Stimulated activated naive CD4-positive, alpha-beta T cell (primary cell): ENCODE measurements around the gene XKR7.
"Not testable (repeated sequence)": the region's sequence is repeated elsewhere in the genome, so short reads cannot be mapped to it uniquely, and the experiment has no call there.

ENCODE experiments used
- DNase-seq, 6 experiments: peaks; one replicate each; lab custom pipeline; 2025; lab: John Stamatoyannopoulos, UW

The XKR7 gene, protein sequence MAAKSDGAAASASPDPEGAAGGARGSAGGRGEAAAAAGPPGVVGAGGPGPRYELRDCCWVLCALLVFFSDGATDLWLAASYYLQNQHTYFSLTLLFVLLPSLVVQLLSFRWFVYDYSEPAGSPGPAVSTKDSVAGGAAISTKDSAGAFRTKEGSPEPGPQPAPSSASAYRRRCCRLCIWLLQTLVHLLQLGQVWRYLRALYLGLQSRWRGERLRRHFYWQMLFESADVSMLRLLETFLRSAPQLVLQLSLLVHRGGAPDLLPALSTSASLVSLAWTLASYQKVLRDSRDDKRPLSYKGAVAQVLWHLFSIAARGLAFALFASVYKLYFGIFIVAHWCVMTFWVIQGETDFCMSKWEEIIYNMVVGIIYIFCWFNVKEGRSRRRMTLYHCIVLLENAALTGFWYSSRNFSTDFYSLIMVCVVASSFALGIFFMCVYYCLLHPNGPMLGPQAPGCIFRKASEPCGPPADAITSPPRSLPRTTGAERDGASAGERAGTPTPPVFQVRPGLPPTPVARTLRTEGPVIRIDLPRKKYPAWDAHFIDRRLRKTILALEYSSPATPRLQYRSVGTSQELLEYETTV

DNA sequence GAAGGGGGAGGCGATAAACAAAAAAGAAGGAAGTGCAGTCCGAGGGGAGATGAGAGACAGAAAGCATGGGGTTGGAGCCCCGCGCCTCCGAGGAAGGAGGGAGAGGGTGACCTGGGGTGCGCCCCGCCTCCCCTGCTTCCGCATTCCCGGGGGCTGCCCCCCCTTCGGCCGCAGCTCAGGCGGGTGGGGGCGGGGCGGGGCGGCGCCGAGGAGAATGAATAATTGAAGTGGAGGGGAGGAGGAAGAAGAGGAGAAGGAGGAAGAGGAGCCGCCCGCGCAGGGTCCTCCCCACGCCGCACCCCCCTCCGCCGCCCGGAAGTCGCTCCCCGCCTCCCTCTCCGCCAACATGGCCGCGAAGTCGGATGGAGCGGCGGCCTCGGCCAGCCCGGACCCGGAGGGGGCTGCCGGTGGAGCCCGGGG, at the start of gene XKR7:
TSS of gene XKR7 (plus strand) at position 322 of the 420 bp plus-strand sequence. CDS start at position 347, 25 bp downstream.
- DNase-seq: no peak

DNA sequence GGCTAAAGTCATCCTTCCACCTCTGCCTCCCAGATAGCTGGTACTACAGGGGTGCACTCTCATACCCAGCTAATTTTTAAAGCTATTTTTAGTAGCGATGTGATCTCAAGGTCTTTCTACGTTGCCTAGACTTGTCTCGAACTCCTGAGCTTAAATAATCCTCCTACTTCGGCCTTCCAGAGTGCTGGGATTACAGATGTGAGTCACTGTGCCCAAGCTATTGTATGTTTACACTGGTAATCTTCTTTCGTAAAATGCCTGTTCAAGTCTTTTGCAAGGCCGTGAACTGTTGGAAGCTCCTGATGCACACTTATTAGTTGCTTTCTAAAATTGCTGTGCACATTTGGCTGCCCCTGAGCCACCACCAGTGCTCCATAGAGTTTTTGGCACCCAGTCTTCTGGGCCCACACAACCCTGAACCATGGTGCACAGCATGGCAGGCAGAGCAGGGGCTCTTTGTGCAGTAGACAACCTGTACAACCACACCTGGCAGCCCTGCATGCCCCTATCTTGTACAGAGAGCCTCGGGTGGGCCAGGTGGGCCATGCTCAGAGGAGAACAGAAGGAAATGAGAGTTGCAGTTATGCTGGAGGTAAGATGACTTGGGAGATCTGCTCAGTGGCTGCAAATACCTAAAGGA, 49.4 kb upstream of the XKR7 start:
- no peak for DNase-seq

DNA sequence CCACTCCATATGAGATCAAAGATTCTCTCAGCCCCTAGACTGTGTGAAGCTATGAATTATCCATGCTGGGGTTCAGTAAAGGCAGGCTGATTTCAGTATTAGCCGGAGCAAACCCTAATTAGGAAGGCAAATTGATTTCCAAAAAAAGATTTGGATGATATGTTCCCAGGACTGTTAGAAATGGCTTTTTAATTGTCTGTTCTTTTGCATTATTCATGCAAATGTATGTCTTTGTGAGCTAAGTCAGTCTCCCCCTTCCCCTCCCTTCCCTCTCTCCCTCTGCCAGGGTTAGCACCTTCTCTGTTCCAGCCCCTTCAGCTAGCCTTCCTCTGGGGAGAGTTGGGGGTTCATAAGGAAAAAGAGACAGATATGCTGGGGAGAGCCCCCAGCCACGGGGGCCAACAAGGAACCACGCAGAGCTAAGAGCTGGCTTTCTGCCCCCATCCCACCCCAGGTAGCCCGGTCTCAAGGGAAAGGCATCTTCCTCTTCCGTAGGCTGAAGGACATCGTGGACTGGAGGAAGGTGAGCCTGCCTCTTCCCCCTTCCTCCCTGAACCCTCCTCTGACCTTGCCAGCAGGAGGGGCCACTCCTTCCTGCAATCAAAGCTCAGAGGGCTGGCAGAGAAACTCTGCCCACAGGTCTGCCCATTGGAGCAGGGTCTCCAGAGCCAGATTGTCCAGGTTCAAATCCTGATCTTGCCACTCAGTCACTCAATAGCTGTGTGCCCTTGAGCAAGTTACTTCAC, 48.4 kb upstream of the XKR7 start:
- no peak for DNase-seq

DNA sequence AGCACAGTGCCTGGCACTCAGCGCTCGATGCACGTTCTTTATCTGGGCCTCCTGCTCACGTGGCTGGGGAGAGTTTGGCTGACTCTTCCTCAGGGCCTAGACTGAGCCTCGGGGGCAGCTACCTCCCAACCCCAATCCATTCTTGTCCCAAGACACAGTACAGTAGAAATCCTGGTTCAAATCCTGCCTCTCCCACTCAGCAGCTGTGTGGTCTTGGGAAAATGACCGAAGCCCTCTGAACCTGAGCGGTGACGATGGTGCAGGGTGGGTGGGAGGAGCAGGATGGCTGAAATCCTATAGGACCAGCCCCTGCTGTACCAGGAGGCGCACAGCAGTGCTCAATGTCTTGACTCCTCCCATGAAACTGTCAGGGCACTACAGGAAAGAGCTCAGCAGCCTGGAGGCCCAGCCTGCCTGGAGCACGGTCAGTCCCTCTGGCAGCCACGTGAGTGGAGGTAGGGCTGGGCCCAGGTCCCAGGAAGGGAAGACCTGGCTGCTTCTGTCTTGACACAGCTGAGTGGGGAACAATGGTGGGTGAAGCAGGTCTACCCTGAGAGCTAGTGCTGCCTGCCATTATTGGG, 47.6 kb upstream of the XKR7 start:
- no peak for DNase-seq

DNA sequence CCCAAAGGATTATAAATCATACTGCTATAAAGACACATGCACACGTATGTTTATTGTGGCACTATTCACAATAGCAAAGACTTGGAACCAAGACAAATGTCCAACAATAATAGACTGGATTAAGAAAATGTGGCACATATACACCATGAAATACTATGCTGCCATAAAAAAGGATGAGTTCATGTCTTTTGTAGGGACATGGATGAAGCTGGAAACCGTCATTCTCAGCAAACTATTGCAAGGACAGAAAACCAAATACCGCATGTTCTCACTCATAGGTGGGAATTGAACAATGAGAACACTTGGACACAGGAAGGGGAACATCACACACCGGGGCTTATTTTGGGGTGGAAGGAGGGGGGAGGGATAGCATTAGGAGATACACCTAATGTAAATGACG, 46.5 kb upstream of the XKR7 start:
- not testable (repeated sequence) for DNase-seq

DNA sequence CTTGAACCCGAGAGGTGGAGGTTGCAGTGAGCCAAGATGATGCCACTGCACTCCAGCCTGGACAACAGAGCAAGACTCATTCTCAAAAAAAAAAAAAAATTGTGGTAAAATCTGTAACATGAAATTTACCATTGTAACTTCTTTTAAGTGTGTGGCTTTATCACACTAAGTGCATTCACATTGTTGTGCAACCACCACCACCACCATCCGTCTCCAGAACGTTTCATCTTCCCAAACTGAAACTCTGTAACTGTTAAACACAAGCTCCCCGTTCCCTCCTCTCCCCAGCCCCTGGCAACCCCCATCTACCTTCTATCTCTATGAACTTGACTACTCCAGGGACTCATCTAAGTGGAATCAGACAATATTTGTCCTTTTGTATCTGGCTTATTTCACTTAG, 45.8 kb upstream of the XKR7 start:
- no peak for DNase-seq

DNA sequence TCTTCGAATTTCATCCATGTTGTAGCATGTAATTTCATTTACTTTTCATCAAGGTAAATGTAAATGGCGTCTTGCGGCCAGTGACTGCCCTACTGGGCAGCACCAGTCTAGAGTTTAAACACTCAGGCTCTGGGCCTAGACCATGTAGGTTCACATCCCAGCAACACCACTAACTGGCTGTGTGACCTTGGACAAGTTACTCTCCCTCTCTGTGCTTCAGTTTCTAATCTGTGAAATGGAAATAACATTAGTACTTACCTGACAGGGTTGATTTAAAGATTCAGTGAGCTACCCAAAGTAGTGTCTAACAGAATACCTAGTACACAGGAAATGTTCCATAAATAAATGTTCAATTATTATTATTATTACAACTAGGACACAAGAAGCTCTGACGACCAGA, 45.4 kb upstream of the XKR7 start:
- DNase-seq: no peak

DNA sequence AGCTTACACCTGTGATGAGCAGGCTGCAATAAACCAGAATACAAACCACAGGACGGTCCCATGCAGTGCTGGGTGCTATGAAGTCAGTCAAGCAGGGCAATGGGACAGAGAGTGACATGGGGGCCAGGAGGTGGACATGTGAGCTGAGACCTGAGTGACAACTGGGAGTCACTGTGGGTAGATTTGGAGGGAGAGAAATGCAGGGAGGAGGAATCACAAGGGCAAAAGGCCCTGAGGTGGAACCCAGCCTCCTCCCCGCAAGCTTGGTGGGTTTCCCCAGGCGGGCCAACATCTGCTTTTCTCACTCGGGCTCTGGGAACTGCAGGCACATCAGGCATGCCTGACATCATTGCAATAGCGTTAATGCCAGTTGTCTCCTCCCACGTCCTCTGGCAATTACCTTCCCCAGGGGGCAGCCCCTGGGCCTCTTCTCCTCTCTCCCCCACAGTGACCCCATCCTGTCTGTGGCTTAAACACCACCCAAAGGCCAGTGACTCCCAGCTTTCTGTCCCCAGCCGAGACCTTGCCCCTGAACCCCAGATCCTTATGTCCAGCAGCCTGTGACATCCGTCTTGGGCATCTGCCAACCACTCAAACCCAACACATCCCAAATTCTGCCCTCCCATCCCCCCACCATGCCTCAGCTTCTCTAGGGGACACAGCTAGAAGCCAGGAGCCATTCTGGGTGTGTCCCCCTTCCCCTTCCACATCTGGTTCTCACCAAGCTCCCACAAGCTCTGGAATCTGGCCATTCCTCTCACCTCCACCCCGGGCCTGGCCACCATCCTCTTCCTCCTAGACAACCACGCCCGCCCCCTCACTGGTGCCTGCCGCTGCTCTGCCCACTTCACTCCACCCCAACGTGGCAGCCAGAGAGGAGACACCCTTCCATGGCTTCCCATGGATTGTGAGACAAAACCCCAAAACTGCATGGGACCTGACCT, 44.3 kb upstream of the XKR7 start:
- no peak for DNase-seq

DNA sequence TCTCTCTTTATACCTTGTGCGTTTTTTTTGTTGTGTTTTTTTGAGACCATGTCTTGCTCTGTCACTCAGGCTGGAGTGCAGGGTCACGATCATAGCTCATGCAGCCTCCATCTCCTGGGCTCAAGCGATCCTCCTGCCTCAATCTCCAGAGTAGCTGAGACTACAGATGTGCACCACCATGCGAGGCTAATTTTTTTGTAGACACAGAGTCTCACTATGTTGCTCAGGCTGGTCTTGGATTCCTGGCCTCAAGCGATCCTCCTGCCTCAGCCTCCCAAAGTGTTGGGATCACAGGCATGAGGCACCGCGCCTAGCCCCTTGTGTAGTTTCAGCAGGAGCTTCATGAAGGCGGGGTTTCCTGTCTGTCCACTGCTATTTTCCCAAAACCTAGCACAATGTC, 43.4 kb upstream of the XKR7 start:
- no peak for DNase-seq

DNA sequence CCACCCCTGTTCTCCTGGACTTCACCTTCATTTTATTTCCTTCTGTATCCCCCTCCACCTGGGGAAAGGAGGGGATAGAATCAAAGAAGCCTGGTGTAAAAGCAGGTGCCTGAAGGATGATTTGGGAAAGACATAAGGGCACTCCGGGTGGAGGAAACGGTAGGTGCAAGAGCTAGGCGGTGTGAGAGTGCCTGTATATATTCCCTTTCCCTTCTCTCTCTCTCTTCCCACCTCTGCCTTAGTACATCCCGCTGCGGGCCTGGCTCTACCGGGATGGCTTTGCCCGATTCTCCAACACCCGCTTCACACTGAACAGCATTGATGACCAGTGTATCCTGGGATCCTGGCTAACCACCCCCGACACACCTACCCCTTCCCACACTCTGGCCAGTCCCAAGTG, 42.3 kb upstream of the XKR7 start:
- DNase-seq: no peak

DNA sequence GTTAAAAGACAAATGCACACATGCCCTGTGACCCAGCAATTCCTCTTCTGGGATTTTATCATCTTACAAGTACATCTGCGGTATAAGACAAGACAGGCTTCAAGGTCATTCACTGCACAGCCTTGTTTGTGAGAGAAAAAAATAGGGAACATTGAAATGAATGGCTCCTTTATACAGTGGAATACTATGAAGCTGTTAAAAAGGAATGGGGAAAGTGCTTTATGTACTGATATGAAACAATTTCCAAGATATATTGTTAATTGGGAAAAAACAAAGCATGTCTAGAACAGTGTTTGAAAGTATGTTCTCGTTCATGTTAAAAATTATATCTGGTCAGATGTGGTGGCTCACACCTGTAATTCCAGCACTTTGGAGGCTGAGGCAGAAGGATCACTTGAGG, 41.5 kb upstream of the XKR7 start:
- DNase-seq: no peak

DNA sequence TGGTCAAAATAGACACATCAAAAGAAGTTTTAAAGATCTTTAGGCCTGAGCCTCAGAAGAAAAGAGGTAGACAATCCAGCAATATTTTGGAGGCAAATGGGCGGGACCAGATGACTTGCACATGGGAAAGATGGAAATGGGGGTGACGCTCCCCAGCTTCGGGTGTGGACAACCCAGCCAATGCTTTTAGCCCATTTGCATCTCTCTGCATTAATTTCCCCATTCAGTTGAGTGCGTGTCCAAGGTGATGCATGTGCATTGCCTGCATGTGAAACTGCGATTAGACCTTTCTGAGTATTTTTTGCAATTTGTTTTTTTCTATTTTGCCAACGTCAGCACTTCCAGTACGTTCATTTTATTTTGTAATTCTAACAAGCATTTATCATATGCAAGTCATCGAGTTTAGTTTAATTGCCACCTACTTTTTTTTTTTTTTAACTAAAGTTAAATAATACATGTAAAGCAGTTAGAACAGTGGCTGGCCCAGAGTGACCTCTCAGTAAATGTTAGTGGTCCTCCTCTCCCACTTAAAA, 40.3 kb upstream of the XKR7 start:
- DNase-seq: no peak

DNA sequence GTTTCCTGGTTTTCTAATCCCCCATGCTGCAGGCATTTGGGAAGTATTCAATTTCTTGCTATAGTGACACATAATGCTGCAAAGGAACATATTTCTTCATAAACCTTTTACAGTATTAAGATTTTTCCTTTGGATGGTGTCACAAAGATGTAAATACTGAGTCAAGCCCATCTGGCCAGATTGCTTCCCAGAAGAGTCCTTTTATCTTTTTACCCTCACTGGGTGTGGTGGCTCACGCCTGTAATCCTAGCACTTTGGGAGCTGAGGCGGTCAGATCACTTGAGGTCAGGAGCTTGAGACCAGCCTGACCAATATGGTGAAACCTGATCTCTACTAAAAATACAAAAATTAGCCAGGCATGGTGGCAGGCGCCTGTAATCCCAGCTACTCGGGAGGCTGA, 38.3 kb upstream of the XKR7 start:
- not testable (repeated sequence) for DNase-seq

DNA sequence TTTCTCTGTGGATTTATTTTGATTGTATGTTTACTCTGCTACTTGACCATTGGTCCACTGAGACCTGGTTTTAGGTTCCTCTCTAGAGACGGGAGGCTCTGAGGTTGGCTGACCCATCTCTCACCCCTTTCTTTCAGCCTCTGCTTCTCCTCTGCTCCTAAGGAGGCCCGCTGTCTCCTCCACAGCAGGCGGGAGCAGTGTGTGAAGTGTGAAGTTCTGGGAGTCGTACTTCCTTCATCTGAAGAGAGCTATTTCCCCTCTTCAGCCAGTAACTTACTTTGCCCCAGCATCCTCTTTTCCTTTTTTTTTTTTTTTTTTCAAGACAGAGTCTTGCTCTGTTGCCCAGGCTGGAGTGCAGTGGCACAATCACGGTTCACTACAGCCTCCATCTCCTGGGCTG, 37.2 kb upstream of the XKR7 start:
- no peak for DNase-seq

DNA sequence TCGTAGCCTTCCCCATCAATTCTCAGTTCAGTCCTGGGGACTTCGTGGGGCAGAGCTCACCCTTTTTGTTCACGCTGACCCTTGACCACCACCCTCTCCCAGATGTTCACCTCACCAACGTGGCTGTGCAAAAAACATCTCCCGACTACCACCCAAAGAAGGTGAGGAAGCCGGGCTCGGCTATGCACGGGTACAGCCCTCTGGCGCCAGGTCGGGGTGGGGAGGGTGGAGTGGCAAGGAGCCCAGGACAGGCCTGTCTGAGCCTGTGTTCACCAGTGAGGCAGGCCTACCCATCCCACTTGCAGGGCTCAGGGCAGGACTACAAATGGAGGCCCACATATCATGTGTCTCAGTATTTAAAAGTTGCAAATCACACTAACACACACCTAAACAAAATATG, 34.3 kb upstream of the XKR7 start:
- DNase-seq: no peak

DNA sequence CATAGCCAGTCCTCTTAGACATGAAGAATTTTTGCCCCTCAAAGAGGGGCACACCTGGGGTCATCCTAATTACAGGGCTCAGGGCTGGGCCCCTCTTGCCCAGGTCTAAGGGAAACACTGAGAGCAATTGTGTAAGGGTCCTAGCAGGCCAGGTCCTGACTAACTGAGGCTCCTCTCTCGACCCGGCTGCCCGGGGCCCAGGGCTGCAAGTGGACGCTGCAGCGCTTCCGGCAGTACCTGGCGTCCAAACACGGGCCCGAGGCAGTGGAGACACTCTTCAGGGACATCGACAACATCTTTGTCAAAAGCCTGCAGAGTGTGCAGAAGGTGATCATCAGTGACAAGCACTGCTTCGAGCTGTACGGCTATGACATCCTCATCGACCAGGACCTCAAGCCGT, 33.5 kb upstream of the XKR7 start:
- DNase-seq: no peak

DNA sequence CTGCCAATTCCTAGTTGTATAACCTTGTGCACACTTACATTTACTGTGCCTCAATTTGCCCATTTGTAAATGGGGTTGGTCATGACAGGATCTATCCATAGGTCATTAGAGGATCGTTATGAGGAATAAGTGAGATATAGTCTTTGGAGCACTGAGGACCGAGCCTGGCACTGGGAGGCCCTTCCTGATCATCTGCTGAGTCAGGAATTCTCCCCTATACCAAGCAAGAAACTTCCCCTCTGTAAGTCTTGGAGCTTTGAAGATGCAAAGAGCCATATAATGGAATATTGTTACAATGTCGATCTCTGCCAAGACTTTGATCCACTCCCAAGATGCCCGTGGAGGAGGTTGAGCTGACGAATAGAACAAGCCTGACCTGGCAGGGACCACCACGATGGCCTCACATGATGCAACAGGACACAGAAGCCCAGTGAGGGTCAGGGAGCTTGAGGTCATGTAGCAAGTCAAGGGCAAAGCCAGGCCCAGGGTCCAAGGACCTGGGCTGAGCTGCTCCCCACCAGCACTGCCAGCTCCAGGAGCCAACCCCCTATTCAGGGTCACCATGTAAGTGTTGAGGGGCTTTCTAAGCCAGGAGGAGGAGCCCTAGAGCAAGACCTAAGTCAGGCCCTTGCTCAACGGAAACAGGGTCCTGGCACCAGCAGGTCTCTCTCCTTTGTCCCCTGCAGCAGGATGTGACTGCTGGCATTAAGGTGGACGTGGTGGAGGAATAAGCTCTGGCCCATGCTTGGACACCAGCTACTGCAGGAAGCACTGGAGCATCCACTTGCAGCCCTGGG, 32.8 kb upstream of the XKR7 start:
- no peak for DNase-seq

DNA sequence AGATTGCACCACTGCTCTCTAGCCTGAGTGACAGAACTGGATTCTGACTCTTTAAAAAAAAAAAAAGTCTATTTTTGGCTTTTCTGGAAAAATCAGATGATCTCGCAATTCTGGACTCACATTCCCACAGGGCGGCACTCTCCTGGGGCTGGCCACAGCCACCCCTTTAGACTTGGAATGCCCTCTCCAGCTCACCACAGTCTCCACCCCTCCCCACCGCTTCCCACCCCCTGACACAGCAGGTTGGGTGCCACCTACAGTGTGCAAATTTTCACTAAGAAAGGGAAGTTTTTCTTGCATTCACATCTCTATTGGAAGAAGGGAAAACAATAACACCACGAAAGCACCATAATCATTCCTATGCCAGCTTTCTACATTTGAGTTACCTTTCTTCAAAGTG, 31.5 kb upstream of the XKR7 start:
- no peak for DNase-seq

DNA sequence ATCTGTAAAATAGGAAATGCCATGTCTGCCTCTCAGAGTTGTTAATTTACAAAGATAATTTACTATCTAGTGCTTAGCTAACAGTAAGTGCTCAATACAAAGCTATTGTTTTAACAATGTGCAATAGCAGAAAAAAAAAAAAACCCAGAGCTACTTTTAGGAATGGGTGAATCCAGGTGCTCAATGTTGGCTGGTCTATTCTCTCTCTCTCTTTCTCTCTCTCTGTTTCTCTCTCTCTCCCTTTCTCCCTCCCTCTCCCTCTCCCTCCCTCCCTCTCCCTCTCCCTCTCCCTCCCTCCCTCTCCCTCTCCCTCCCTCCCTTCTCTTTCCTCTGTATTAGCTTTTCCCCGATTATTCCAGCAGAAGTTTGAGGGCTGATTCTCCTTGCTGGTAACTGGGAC, 30.1 kb upstream of the XKR7 start:
- DNase-seq: no peak

DNA sequence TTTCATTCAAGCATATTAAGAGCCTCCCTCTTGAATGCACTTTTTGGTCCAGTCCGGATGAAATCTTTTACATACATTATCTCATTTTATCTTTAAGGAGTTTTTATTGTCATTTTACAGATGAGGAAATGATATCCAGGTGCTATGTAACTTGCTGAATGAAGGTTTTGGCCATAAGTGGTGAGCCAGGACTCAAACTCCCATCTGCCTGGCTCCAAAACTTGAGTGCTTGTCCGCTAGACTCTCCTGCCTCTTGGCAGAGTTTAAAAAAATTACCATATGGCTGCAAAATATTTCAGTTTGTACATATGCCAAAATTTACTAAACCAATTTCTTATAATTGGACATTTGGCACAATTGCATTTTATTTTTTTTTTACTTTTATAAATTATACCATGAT, 28.3 kb upstream of the XKR7 start:
- DNase-seq: no peak
